ENCODE measurements around the gene C13orf42.

The C13orf42 gene

DNA sequence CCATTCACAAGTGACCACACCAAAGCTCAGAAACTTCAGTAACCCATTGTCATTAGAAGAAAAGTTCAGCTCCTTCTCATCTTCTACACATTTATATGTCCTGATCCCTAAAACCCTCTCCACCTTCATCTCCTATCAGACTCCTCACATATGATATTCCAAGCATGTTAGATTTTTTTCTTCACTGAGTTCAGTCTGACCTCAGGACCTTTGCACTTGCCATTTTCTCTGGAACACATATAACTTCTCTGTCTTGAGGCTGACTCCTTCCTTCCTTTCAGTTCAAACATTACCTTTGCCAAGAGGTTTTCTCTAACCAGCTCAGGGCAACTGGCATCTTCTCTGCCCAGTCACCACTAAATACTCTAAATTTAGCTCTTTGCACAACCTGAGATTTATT, 54.1 kb downstream of the C13orf42 start:
- H3K9me3 ChIP-seq (ENCODE audit: control extremely low read depth in 1 of 5, control insufficient read depth in 4 of 5, insufficient read depth in 2 of 5, low read depth in 1 of 5, low read length in 4 of 5), result no peaks in the 10 kb centered on the region

DNA sequence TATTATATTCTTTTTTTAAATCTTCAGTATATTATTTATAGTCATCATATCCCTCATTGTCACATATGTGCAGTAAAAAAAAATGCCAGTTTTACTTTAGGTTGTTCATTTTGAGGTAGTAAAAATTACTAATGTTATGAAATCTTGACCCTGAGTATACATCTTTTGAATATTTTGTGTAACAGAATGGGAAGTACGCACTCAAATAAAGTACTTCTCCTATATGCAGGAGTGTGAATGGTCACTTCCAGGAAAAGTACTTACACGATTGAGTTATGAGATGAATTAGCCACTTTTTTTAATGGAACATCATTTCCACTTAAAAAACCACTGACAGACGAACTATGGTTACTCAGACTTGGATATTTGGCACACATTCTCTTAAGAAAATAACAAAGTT, 58.5 kb downstream of the C13orf42 start:
- H3K4me3 ChIP-seq (ENCODE audit: control insufficient read depth in 1 of 7, extremely low read depth in 1 of 7, insufficient read depth in 4 of 7, low read depth in 2 of 7, low read length in 6 of 7), result no peak overlapping the region
- no CpG with 5 or more reads among the region's 3 CpGs for WGBS (ENCODE audit: insufficient coverage)
- no peaks in the 10 kb centered on the region for H3K9me3 ChIP-seq (ENCODE audit: control extremely low read depth in 1 of 5, control insufficient read depth in 4 of 5, insufficient read depth in 2 of 5, low read depth in 1 of 5, low read length in 4 of 5)
- peaks cover 2 to 28% (median 18%) of the 10 kb centered on the region in 4 experiments for H3K4me1 ChIP-seq (ENCODE audit: control extremely low read depth in 1 of 4, control insufficient read depth in 4 of 4, insufficient read depth in 4 of 4, low read length in 3 of 4)
- no peak overlapping the region for H3K27ac ChIP-seq (ENCODE audit: insufficient read depth in 1 of 2, low read depth in 1 of 2, low read length in 2 of 2, poor library complexity in 1 of 2, severe bottlenecking in 2 of 2)
- no peaks in the 10 kb centered on the region for H3K27me3 ChIP-seq (replicated peaks in 2 of 5; ENCODE audit: control insufficient read depth in 4 of 5, insufficient read depth in 5 of 5, low read length in 4 of 5)
- POLR2A ChIA-PET, result no interaction called here
- DNase-seq, result no peak
- H3K36me3 ChIP-seq (ENCODE audit: control insufficient read depth in 4 of 4, insufficient read depth in 4 of 4, low read length in 3 of 4), result no peaks in the 10 kb centered on the region
- CTCF ChIA-PET, result interaction anchor here (1.1 to 2.8 kb wide), 3 partner anchors 8 to 41 kb away, joined by 3 to 16 read pairs (median 13); no protein-coding TSS in a partner anchor

More for the DNA sequence above, 54.1 kb downstream of the C13orf42 start:
- CTCF ChIA-PET, result interaction anchor here (0.6 to 2.6 kb wide), 9 partner anchors 8 to 1060 kb away, joined by 3 to 9 read pairs (median 3); no protein-coding TSS in a partner anchor
- Histone ChIP-seq H3K4me1 (ENCODE audit: control extremely low read depth in 1 of 4, control insufficient read depth in 4 of 4, insufficient read depth in 4 of 4, low read length in 3 of 4) (peaks cover 10 to 48% (median 34%) of the 10 kb centered on the region in 4 experiments), H3K27ac (ENCODE audit: insufficient read depth in 1 of 2, low read depth in 1 of 2, low read length in 2 of 2, poor library complexity in 1 of 2, severe bottlenecking in 2 of 2) (no peak overlapping the region), H3K27me3 (replicated peaks in 2 of 5; ENCODE audit: control insufficient read depth in 4 of 5, insufficient read depth in 5 of 5, low read length in 4 of 5) (no peaks in the 10 kb centered on the region), H3K36me3 (ENCODE audit: control insufficient read depth in 4 of 4, insufficient read depth in 4 of 4, low read length in 3 of 4) (no peaks in the 10 kb centered on the region), H3K4me3 (ENCODE audit: control insufficient read depth in 1 of 7, extremely low read depth in 1 of 7, insufficient read depth in 4 of 7, low read depth in 2 of 7, low read length in 6 of 7) (no peak overlapping the region)
- POLR2A ChIA-PET, result interaction anchor here (0.6 to 0.7 kb wide), 2 partner anchors 62 to 97 kb away, joined by 3 to 4 read pairs; no protein-coding TSS in a partner anchor
- no peak for DNase-seq

DNA sequence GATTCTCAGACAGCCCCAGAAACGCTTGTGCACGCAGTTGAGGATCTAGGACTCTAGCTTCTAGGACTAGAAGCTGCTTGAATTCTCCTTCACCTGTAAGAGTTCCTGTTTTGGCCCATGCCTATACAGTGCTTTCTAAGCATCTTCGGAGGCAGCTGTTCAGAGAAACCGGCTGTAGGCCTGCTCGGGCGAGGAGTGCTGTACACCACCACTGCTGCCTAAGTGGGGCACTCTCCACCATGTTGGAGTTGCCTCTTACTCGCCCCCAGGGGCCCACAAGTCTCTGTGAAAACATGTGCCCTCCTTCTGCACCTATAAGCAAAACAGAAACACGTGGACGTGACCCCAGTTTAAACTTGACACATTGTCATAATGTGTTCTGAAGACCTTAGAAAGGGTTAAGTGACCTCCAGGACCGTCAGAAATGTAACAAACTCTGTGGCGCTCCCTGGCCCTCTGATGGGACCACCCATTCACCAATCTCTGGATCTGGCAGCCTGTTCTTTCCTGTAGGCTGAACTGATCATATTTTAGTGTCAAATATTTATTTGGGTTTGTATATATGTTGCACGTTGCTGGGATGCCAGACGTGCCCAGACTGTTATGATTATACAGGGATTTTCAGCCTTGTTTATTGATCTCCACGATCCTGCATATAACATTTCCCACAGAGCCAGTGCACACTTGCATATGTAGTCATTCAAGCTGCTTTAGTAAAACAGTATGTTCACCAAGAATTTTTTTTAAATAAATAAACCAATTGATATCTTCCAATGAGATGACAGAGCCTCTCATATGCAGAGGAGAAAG, 60.8 kb downstream of the C13orf42 start:
- Histone ChIP-seq H3K27me3 (replicated peaks in 2 of 5; ENCODE audit: control insufficient read depth in 4 of 5, insufficient read depth in 5 of 5, low read length in 4 of 5) (no peaks in the 10 kb centered on the region), H3K27ac (ENCODE audit: insufficient read depth in 1 of 2, low read depth in 1 of 2, low read length in 2 of 2, poor library complexity in 1 of 2, severe bottlenecking in 2 of 2) (no peak overlapping the region), H3K36me3 (ENCODE audit: control insufficient read depth in 4 of 4, insufficient read depth in 4 of 4, low read length in 3 of 4) (no peaks in the 10 kb centered on the region), H3K9me3 (ENCODE audit: control extremely low read depth in 1 of 5, control insufficient read depth in 4 of 5, insufficient read depth in 2 of 5, low read depth in 1 of 5, low read length in 4 of 5) (no peaks in the 10 kb centered on the region), H3K4me1 (ENCODE audit: control extremely low read depth in 1 of 4, control insufficient read depth in 4 of 4, insufficient read depth in 4 of 4, low read length in 3 of 4) (peaks cover 2 to 17% (median 12%) of the 10 kb centered on the region in 4 experiments), H3K4me3 (ENCODE audit: control insufficient read depth in 1 of 7, extremely low read depth in 1 of 7, insufficient read depth in 4 of 7, low read depth in 2 of 7, low read length in 6 of 7) (no peak overlapping the region)
- POLR2A ChIA-PET, result interaction anchor here (0.6 kb wide), 1 partner anchor 264 kb away, joined by 3 read pairs; no protein-coding TSS in a partner anchor
- CTCF ChIA-PET, result interaction anchor here (1.1 kb wide), 1 partner anchor 16 kb away, joined by 6 read pairs; no protein-coding TSS in a partner anchor
- WGBS (ENCODE audit: insufficient coverage), result 90% methylated on average over 14 of the region's 14 CpGs
- DNase-seq, result no peak

DNA sequence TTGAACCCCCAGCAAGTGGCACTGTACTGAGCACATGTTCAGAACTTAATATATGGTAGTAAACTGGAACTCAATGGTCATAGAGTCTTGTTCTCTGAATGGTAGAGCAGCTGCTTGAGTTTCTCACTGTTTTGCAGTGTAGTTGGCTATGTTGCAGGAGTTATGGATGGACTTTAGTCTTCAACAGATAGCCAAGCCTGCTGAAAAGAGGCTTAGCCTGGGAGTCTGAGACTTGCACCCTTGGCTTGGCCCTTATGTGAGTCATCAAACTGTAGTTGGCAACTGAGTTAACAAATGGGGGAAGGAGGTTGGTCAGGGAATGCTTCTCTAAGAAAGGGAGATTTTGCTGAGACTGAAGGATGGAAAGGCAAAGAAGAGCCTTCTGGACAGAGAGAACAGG, 62.5 kb downstream of the C13orf42 start:
- H3K27me3 ChIP-seq (replicated peaks in 2 of 5; ENCODE audit: control insufficient read depth in 4 of 5, insufficient read depth in 5 of 5, low read length in 4 of 5), result no peaks in the 10 kb centered on the region
- H3K9me3 ChIP-seq (ENCODE audit: control extremely low read depth in 1 of 5, control insufficient read depth in 4 of 5, insufficient read depth in 2 of 5, low read depth in 1 of 5, low read length in 4 of 5), result no peaks in the 10 kb centered on the region
- DNase-seq, result no peak
- ChIA-PET CTCF (interaction anchor here (1.3 kb wide), 1 partner anchor 17 kb away, joined by 6 read pairs; no protein-coding TSS in a partner anchor), POLR2A (no interaction called here)
- no peak overlapping the region for H3K27ac ChIP-seq (ENCODE audit: insufficient read depth in 1 of 2, low read depth in 1 of 2, low read length in 2 of 2, poor library complexity in 1 of 2, severe bottlenecking in 2 of 2)
- no peaks in the 10 kb centered on the region for H3K36me3 ChIP-seq (ENCODE audit: control insufficient read depth in 4 of 4, insufficient read depth in 4 of 4, low read length in 3 of 4)
- no peak overlapping the region for H3K4me3 ChIP-seq (ENCODE audit: control insufficient read depth in 1 of 7, extremely low read depth in 1 of 7, insufficient read depth in 4 of 7, low read depth in 2 of 7, low read length in 6 of 7)
- peaks cover 0 to 11% (median 8%) of the 10 kb centered on the region in 4 experiments for H3K4me1 ChIP-seq (ENCODE audit: control extremely low read depth in 1 of 4, control insufficient read depth in 4 of 4, insufficient read depth in 4 of 4, low read length in 3 of 4)

DNA sequence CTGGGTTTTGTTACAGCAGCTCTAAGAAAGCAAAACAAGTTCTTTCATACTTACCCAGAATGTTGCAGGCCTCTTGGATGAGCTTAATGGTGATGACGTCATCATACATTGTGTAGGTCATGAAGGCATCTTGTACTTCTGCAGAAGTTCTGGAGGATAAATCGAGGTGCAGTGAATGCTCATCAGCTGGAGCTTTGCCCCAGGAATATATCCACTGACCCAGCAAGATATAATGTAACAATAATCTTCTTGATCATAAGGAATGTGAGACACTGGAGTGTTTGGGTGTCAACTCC, 63.0 kb downstream of the C13orf42 start:
- 100% methylated on average over 1 of the region's 2 CpGs for WGBS (ENCODE audit: insufficient coverage)
- no peak for DNase-seq
- ChIA-PET CTCF (interaction anchor here (1.3 kb wide), 1 partner anchor 18 kb away, joined by 6 read pairs; no protein-coding TSS in a partner anchor), POLR2A (no interaction called here)
- Histone ChIP-seq H3K9me3 (ENCODE audit: control extremely low read depth in 1 of 5, control insufficient read depth in 4 of 5, insufficient read depth in 2 of 5, low read depth in 1 of 5, low read length in 4 of 5) (no peaks in the 10 kb centered on the region), H3K27ac (ENCODE audit: insufficient read depth in 1 of 2, low read depth in 1 of 2, low read length in 2 of 2, poor library complexity in 1 of 2, severe bottlenecking in 2 of 2) (no peak overlapping the region), H3K36me3 (ENCODE audit: control insufficient read depth in 4 of 4, insufficient read depth in 4 of 4, low read length in 3 of 4) (no peaks in the 10 kb centered on the region), H3K4me1 (ENCODE audit: control extremely low read depth in 1 of 4, control insufficient read depth in 4 of 4, insufficient read depth in 4 of 4, low read length in 3 of 4) (peaks cover 0 to 11% (median 8%) of the 10 kb centered on the region in 4 experiments), H3K4me3 (ENCODE audit: control insufficient read depth in 1 of 7, extremely low read depth in 1 of 7, insufficient read depth in 4 of 7, low read depth in 2 of 7, low read length in 6 of 7) (no peak overlapping the region), H3K27me3 (replicated peaks in 2 of 5; ENCODE audit: control insufficient read depth in 4 of 5, insufficient read depth in 5 of 5, low read length in 4 of 5) (no peaks in the 10 kb centered on the region)

DNA sequence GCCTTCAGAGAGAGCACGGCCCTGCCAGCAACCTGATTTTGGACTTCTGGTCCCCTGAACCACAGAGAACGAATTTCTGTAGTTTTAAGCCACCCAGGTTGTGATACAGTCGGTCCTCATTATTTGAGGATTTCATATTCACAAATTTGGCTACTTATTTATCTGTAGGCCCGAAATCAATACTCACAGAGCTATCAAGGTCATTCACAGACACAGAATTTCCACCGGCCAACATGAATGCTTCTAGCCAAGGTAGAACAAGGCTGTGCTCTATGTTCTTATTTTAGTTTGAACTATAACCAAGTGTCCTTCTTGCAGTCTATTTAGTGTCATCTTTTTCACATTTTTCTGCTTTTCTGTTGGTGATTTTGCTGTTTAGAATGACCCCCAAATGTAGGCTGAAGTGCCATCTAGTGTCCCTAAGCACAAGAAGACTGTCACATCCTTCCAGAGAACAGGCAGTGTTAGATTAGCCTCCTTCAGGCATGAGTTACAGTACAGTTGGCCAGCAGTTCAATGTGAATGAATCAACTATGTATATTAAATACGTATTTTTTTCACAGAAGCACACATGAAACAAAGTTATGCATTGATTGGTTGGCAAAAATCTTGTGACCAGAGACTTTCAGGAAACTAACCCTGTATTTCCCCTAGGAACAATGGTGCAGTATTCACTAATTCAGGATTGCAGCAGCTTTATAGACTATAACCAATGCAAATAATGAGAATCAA, 63.5 kb downstream of the C13orf42 start:
- POLR2A ChIA-PET, result no interaction called here
- Histone ChIP-seq H3K9me3 (ENCODE audit: control extremely low read depth in 1 of 5, control insufficient read depth in 4 of 5, insufficient read depth in 2 of 5, low read depth in 1 of 5, low read length in 4 of 5) (no peaks in the 10 kb centered on the region), H3K36me3 (ENCODE audit: control insufficient read depth in 4 of 4, insufficient read depth in 4 of 4, low read length in 3 of 4) (no peaks in the 10 kb centered on the region), H3K4me3 (ENCODE audit: control insufficient read depth in 1 of 7, extremely low read depth in 1 of 7, insufficient read depth in 4 of 7, low read depth in 2 of 7, low read length in 6 of 7) (no peak overlapping the region), H3K4me1 (ENCODE audit: control extremely low read depth in 1 of 4, control insufficient read depth in 4 of 4, insufficient read depth in 4 of 4, low read length in 3 of 4) (peaks cover 0 to 11% (median 8%) of the 10 kb centered on the region in 4 experiments), H3K27ac (ENCODE audit: insufficient read depth in 1 of 2, low read depth in 1 of 2, low read length in 2 of 2, poor library complexity in 1 of 2, severe bottlenecking in 2 of 2) (no peak overlapping the region), H3K27me3 (replicated peaks in 2 of 5; ENCODE audit: control insufficient read depth in 4 of 5, insufficient read depth in 5 of 5, low read length in 4 of 5) (no peaks in the 10 kb centered on the region)
- WGBS (ENCODE audit: insufficient coverage), result 93% methylated on average over 3 of the region's 6 CpGs
- CTCF ChIA-PET, result interaction anchor here (1.3 kb wide), 2 partner anchors 18 to 58 kb away, joined by 3 to 6 read pairs; no protein-coding TSS in a partner anchor
- peak in 1 of 3 donors; percentile 25 for DNase-seq

DNA sequence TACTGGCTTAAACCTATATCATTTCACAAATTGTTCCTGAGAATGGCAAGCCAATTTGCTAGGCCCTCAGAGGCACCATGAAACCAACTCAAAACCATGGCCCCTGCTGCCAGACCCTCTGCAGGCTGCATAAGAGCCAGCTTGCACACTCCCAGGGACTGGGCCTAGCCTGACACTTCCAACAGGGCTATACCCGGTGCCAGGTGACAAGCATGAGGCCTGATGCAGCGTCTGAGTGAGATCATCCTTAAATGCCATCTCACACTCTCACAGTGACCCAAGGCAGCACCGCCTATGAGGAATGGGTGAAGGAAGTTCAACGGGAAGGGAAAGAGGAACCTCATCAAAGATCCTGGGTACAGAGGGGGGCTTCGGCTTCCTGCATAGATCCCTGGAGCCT, 65.6 kb downstream of the C13orf42 start:
- 40% methylated on average over 2 of the region's 5 CpGs for WGBS (ENCODE audit: insufficient coverage)
- ChIA-PET POLR2A (no interaction called here), CTCF (interaction anchor here (0.9 to 2.6 kb wide), 6 partner anchors 8 to 76 kb away, joined by 3 to 16 read pairs (median 5); no protein-coding TSS in a partner anchor)
- no peak overlapping the region for H3K27ac ChIP-seq (ENCODE audit: insufficient read depth in 1 of 2, low read depth in 1 of 2, low read length in 2 of 2, poor library complexity in 1 of 2, severe bottlenecking in 2 of 2)
- DNase-seq, result no peak
- no peaks in the 10 kb centered on the region for H3K27me3 ChIP-seq (replicated peaks in 2 of 5; ENCODE audit: control insufficient read depth in 4 of 5, insufficient read depth in 5 of 5, low read length in 4 of 5)
- no peaks in the 10 kb centered on the region for H3K36me3 ChIP-seq (ENCODE audit: control insufficient read depth in 4 of 4, insufficient read depth in 4 of 4, low read length in 3 of 4)
- peaks cover 0 to 11% (median 8%) of the 10 kb centered on the region in 4 experiments for H3K4me1 ChIP-seq (ENCODE audit: control extremely low read depth in 1 of 4, control insufficient read depth in 4 of 4, insufficient read depth in 4 of 4, low read length in 3 of 4)
- H3K9me3 ChIP-seq (ENCODE audit: control extremely low read depth in 1 of 5, control insufficient read depth in 4 of 5, insufficient read depth in 2 of 5, low read depth in 1 of 5, low read length in 4 of 5), result no peaks in the 10 kb centered on the region
- no peak overlapping the region for H3K4me3 ChIP-seq (ENCODE audit: control insufficient read depth in 1 of 7, extremely low read depth in 1 of 7, insufficient read depth in 4 of 7, low read depth in 2 of 7, low read length in 6 of 7)

Measured in common myeloid progenitor, CD34-positive (primary cell).